ENCODE results near the gene TMEM150C. TPM values are rescaled to one million over a fixed set of nuclear protein-coding genes. Genes with fewer than 3 reads are reported as not detected.

TMEM150C gene
- total and polyA plus RNA-seq, 7 donors: 1.2 to 25.7 (median 11.2) TPM

- intact Hi-C loops (cut with DNase I): no loop called here
- no peak for DNase-seq
- Histone ChIP-seq H3K36me3 (no peaks in the 10 kb centered on the region), H3K9me3 (no peaks in the 10 kb centered on the region), H3K4me1 (no peaks in the 10 kb centered on the region), H3K27ac (no peak overlapping the region), H3K4me3 (no peak overlapping the region), H3K27me3 (no peaks in the 10 kb centered on the region)
- TF ChIP-seq POLR2AphosphoS5 (IDR thresholded peaks at IDR 0.05) (no peak), EP300 (IDR thresholded peaks at IDR 0.05) (no peak), CTCF (IDR thresholded peaks at IDR 0.05) (no peak), POLR2A (IDR thresholded peaks at IDR 0.05) (no peak)
- 81 to 96% methylated on average over 3 of the region's 3 CpGs for WGBS, 2 donors
Measured at GRCh38 chr4:82592639-82593038, 30.9 kb upstream of the TMEM150C start.

GRCh38 chr4:82591592-82591991 lies 29.8 kb upstream of the TMEM150C start:
- H3K4me1 ChIP-seq: no peaks in the 10 kb centered on the region
- H3K4me3 ChIP-seq: no peak overlapping the region
- DNase-seq: no peak
- no peaks in the 10 kb centered on the region for H3K9me3 ChIP-seq
- 85 to 86% methylated on average over 5 of the region's 5 CpGs for WGBS, 2 donors
- H3K27me3 ChIP-seq: no peaks in the 10 kb centered on the region
- no peaks in the 10 kb centered on the region for H3K36me3 ChIP-seq
- intact Hi-C loops (cut with DNase I): no loop called here
- no peak overlapping the region for H3K27ac ChIP-seq
- TF ChIP-seq EP300 (IDR thresholded peaks at IDR 0.05): no peak
- no peak for TF ChIP-seq CTCF (IDR thresholded peaks at IDR 0.05)
- no peak for TF ChIP-seq POLR2AphosphoS5 (IDR thresholded peaks at IDR 0.05)
- TF ChIP-seq POLR2A (IDR thresholded peaks at IDR 0.05): no peak

- no peak overlapping the region for H3K27ac ChIP-seq
- intact Hi-C loops (cut with DNase I): no loop called here
- no peaks in the 10 kb centered on the region for H3K36me3 ChIP-seq
- no peak for DNase-seq
- TF ChIP-seq POLR2AphosphoS5 (IDR thresholded peaks at IDR 0.05): no peak
- no peak for TF ChIP-seq EP300 (IDR thresholded peaks at IDR 0.05)
- TF ChIP-seq POLR2A (IDR thresholded peaks at IDR 0.05): no peak
- H3K9me3 ChIP-seq: no peaks in the 10 kb centered on the region
- no peak overlapping the region for H3K4me3 ChIP-seq
- no peaks in the 10 kb centered on the region for H3K4me1 ChIP-seq
- WGBS, 2 donors: 67 to 69% methylated on average over 1 of the region's 1 CpG
- no peaks in the 10 kb centered on the region for H3K27me3 ChIP-seq
Measured at GRCh38 chr4:82589756-82590155, 28.0 kb upstream of the TMEM150C start.

- no peaks in the 10 kb centered on the region for H3K36me3 ChIP-seq
- intact Hi-C loops (cut with DNase I): no loop called here
- H3K4me1 ChIP-seq: no peaks in the 10 kb centered on the region
- no peak for TF ChIP-seq EP300 (IDR thresholded peaks at IDR 0.05)
- TF ChIP-seq POLR2AphosphoS5 (IDR thresholded peaks at IDR 0.05): no peak
- no peak overlapping the region for H3K4me3 ChIP-seq
- H3K27ac ChIP-seq: no peak overlapping the region
- WGBS, 2 donors: 83 to 92% methylated on average over 2 of the region's 2 CpGs
- H3K27me3 ChIP-seq: no peaks in the 10 kb centered on the region
- no peak for DNase-seq
- no peaks in the 10 kb centered on the region for H3K9me3 ChIP-seq
Measured at GRCh38 chr4:82588771-82589270, 27.0 kb upstream of the TMEM150C start.

GRCh38 chr4:82587826-82588540 lies 26.2 kb upstream of the TMEM150C start:
- H3K9me3 ChIP-seq: no peaks in the 10 kb centered on the region
- H3K27ac ChIP-seq: no peak overlapping the region
- TF ChIP-seq POLR2A (IDR thresholded peaks at IDR 0.05) (no peak), EP300 (IDR thresholded peaks at IDR 0.05) (no peak), CTCF (IDR thresholded peaks at IDR 0.05) (no peak), POLR2AphosphoS5 (IDR thresholded peaks at IDR 0.05) (no peak)
- H3K4me1 ChIP-seq: no peaks in the 10 kb centered on the region
- 81 to 93% methylated on average over 8 of the region's 8 CpGs for WGBS, 2 donors
- intact Hi-C loops (cut with DNase I): no loop called here
- no peaks in the 10 kb centered on the region for H3K36me3 ChIP-seq
- H3K4me3 ChIP-seq: no peak overlapping the region
- no peak for DNase-seq
- no peaks in the 10 kb centered on the region for H3K27me3 ChIP-seq
